Hematopoietic multipotent progenitor cell treated with erythropoietin and hydrocortisone succinate and interleukin-3 and kit ligand, for 15 days (in vitro differentiated cells): ENCODE data around the gene NKAIN2.

Experiments
- DNase-seq: peaks from one replicate; pipeline ENCODE4 v3.0.0-alpha.2; 2015; ENCODE audit warnings: low spot score

Gene NKAIN2

GRCh38 chr6:123808556-123808955 lies 4.9 kb downstream of the NKAIN2 start:
- DNase-seq, result no peak

GRCh38 chr6:123810214-123810613 lies 6.5 kb downstream of the NKAIN2 start:
- no peak for DNase-seq

GRCh38 chr6:123810948-123811347 lies 7.3 kb downstream of the NKAIN2 start:
- no peak for DNase-seq

GRCh38 chr6:123811378-123811777 lies 7.7 kb downstream of the NKAIN2 start:
- no peak for DNase-seq

GRCh38 chr6:123812621-123813020 lies 9.0 kb downstream of the NKAIN2 start:
- DNase-seq, result no peak

GRCh38 chr6:123821112-123821511 lies 17.4 kb downstream of the NKAIN2 start:
- no peak for DNase-seq

GRCh38 chr6:123829302-123829953 lies 25.8 kb downstream of the NKAIN2 start:
- DNase-seq, result no peak

- DNase-seq, result no peak
Measured at GRCh38 chr6:123830120-123830519, 26.5 kb downstream of the NKAIN2 start.

- no peak for DNase-seq
Measured at GRCh38 chr6:123838505-123839234, 35.0 kb downstream of the NKAIN2 start.

- no peak for DNase-seq
Measured at GRCh38 chr6:123841067-123841896, 37.6 kb downstream of the NKAIN2 start.

GRCh38 chr6:123844011-123844410 lies 40.3 kb downstream of the NKAIN2 start:
- DNase-seq, result no peak

- DNase-seq, result no peak
Measured at GRCh38 chr6:123848347-123848746, 44.7 kb downstream of the NKAIN2 start.

- no peak for DNase-seq
Measured at GRCh38 chr6:123849406-123849805, 45.7 kb downstream of the NKAIN2 start.

GRCh38 chr6:123850555-123850954 lies 46.9 kb downstream of the NKAIN2 start:
- no peak for DNase-seq

- DNase-seq, result no peak
Measured at GRCh38 chr6:123854201-123854600, 50.5 kb downstream of the NKAIN2 start.

GRCh38 chr6:123855506-123855905 lies 51.8 kb downstream of the NKAIN2 start:
- DNase-seq, result no peak

GRCh38 chr6:123859291-123859690 lies 55.6 kb downstream of the NKAIN2 start:
- DNase-seq, result no peak

GRCh38 chr6:123869334-123869733 lies 65.7 kb downstream of the NKAIN2 start:
- DNase-seq, result no peak

GRCh38 chr6:123873974-123874373 lies 70.3 kb downstream of the NKAIN2 start:
- no peak for DNase-seq

GRCh38 chr6:123875784-123876183 lies 72.1 kb downstream of the NKAIN2 start:
- DNase-seq, result no peak

GRCh38 chr6:123879749-123880148 lies 76.1 kb downstream of the NKAIN2 start:
- DNase-seq, result no peak

- no peak for DNase-seq
Measured at GRCh38 chr6:123888771-123889513, 85.3 kb downstream of the NKAIN2 start.
